ENCODE measurements around the gene FAM163B. TPM values are rescaled to one million over a fixed set of nuclear protein-coding genes. Genes with fewer than 3 reads are reported as not detected.

FAM163B gene
- total and polyA plus RNA-seq, 9 of the 15 experiments (the other 6 are each of a cell fraction or from before 2014, with no cell fraction given) = not detected

GRCh38 chr9:133612051-133612450, 2.9 kb upstream of the FAM163B start (continued):
- TF ChIP-seq, protein P1, sequence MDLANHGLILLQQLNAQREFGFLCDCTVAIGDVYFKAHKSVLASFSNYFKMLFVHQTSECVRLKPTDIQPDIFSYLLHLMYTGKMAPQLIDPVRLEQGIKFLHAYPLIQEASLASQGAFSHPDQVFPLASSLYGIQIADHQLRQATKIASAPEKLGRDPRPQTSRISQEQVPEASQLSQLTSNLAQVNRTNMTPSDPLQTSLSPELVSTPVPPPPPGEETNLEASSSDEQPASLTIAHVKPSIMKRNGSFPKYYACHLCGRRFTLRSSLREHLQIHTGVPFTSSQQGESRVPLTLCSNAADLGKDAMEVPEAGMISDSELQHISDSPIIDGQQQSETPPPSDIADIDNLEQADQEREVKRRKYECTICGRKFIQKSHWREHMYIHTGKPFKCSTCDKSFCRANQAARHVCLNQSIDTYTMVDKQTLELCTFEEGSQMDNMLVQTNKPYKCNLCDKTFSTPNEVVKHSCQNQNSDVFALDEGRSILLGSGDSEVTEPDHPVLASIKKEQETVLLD (IDR thresholded peaks at IDR 0.05) = no peak

GRCh38 chr9:133610845-133611244, 1.7 kb upstream of the FAM163B start:
- Histone ChIP-seq H2AFZ (ENCODE audit: low read depth, low read length) (no peak overlapping the region), H3K4me2 (ENCODE audit: insufficient read depth, low read length) (no peak overlapping the region), H3K36me3 (ENCODE audit: control insufficient read depth, insufficient read depth, low read length) (no peaks in the 10 kb centered on the region), H3K4me3 (no peak overlapping the region), H3K79me2 (ENCODE audit: control insufficient read depth, insufficient read depth, low read length) (no peaks in the 10 kb centered on the region), H3K27ac (ENCODE audit: extremely low read depth, low read depth, low read length) (no peak overlapping the region), H3K9me3 (replicated peaks; ENCODE audit: control insufficient read depth, insufficient read depth, low read depth, low read length) (no peaks in the 10 kb centered on the region), H3K27me3 (ENCODE audit: control insufficient read depth in 2 of 2, insufficient read depth in 2 of 2, low read length in 2 of 2) (peaks cover 11 to 52% of the 10 kb centered on the region in 2 experiments; a peak in 4 of 5 replicates), H3K4me1 (replicated peaks in 1 of 2; ENCODE audit: control insufficient read depth in 2 of 2, insufficient read depth in 2 of 2, low read length in 2 of 2) (peaks cover 0 to 9% of the 10 kb centered on the region in 2 experiments; a peak in 2 of 5 replicates), H3K9ac (ENCODE audit: insufficient read depth in 1 of 2, low read depth in 2 of 2, low read length in 2 of 2) (no peak overlapping the region), H3K9me1 (ENCODE audit: control insufficient read depth, insufficient read depth, low read length) (no peaks in the 10 kb centered on the region), H4K20me1 (replicated peaks; ENCODE audit: control insufficient read depth, insufficient read depth, low read length) (peaks cover 19% of the 10 kb centered on the region)
- in situ Hi-C loops (cut with MboI) = no loop called here
- no TSS peak for BruUV-seq (replicated peaks)
- no peak for DNase-seq (ENCODE audit: extremely low read depth in 1 of 4, low spot score in 3 of 4)
- 0% methylated on average over 5 of the region's 5 CpGs for WGBS (ENCODE audit: insufficient coverage, low coverage, missing lambda C conversion rate)
- ChIA-PET POLR2A (no interaction called here), CTCF (ENCODE audit: low intra/inter-chr PET ratio) (no interaction called here)
- ATAC-seq = no peak
- intact Hi-C loops (cut with micrococcal nuclease) = no loop called here
- no peak for TF ChIP-seq KLF16 (IDR thresholded peaks at IDR 0.05)
- TF ChIP-seq, protein P2, sequence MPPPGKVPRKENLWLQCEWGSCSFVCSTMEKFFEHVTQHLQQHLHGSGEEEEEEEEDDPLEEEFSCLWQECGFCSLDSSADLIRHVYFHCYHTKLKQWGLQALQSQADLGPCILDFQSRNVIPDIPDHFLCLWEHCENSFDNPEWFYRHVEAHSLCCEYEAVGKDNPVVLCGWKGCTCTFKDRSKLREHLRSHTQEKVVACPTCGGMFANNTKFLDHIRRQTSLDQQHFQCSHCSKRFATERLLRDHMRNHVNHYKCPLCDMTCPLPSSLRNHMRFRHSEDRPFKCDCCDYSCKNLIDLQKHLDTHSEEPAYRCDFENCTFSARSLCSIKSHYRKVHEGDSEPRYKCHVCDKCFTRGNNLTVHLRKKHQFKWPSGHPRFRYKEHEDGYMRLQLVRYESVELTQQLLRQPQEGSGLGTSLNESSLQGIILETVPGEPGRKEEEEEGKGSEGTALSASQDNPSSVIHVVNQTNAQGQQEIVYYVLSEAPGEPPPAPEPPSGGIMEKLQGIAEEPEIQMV (tag; conservative IDR thresholded peaks at IDR 0.05; ENCODE audit: low read depth) = no peak
- no peak for TF ChIP-seq ZNF586 (CRISPR knock-in tag; conservative IDR thresholded peaks at IDR 0.05)
- no peak for TF ChIP-seq SAFB2 (IDR thresholded peaks at IDR 0.05; ENCODE audit: borderline replicate concordance, low read depth, low read length, severe bottlenecking)
- TF ChIP-seq ZNF384 (IDR thresholded peaks at IDR 0.05; ENCODE audit: low read depth, low read length) = no peak
- no peak for TF ChIP-seq ZNF175 (CRISPR knock-in tag; IDR thresholded peaks at IDR 0.05; ENCODE audit: low read depth)
- TF ChIP-seq BCOR (IDR thresholded peaks at IDR 0.05) = no peak
- TF ChIP-seq, protein P3, sequence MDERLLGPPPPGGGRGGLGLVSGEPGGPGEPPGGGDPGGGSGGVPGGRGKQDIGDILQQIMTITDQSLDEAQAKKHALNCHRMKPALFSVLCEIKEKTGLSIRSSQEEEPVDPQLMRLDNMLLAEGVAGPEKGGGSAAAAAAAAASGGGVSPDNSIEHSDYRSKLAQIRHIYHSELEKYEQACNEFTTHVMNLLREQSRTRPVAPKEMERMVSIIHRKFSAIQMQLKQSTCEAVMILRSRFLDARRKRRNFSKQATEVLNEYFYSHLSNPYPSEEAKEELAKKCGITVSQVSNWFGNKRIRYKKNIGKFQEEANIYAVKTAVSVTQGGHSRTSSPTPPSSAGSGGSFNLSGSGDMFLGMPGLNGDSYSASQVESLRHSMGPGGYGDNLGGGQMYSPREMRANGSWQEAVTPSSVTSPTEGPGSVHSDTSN (CRISPR knock-in tag; IDR thresholded peaks at IDR 0.05; ENCODE audit: low read depth) = no peak
- TF ChIP-seq, protein P3 (tag; conservative IDR thresholded peaks at IDR 0.05; ENCODE audit: low read depth) = no peak
- no peak for FAIRE-seq

Data from K562 (cell line).